Left hindlimb (tissue), 1 donor: ENCODE results near the gene ARMC9.
"Not testable (repeated sequence)": the region's sequence is repeated elsewhere in the genome, so short reads cannot be mapped to it uniquely, and the experiment has no call there.

Experiments
- DNase-seq: peaks from one replicate; pipeline ENCODE4 v3.0.0-alpha.2; 2018

ARMC9 gene

GRCh38 chr2:231198291-231199173, at the start of gene ARMC9:
Gene ARMC9 (plus strand): TSS chr2:231198631. CDS start chr2:231206239, 7,608 bp downstream.
- DNase-seq = peak; percentile 88

- no peak for DNase-seq
Measured at GRCh38 chr2:231152800-231153557, 45.5 kb upstream of the ARMC9 start.

- no peak for DNase-seq
Measured at GRCh38 chr2:231159306-231159705, 39.1 kb upstream of the ARMC9 start.

GRCh38 chr2:231160701-231161100, 37.7 kb upstream of the ARMC9 start:
- DNase-seq = no peak

GRCh38 chr2:231161252-231161839, 37.1 kb upstream of the ARMC9 start:
- DNase-seq = no peak

- no peak for DNase-seq
Measured at GRCh38 chr2:231161877-231162329, 36.5 kb upstream of the ARMC9 start.

- DNase-seq = no peak
Measured at GRCh38 chr2:231163011-231163410, 35.4 kb upstream of the ARMC9 start.

GRCh38 chr2:231163414-231164095, 34.9 kb upstream of the ARMC9 start:
- DNase-seq = no peak

GRCh38 chr2:231167745-231168459, 30.5 kb upstream of the ARMC9 start:
- DNase-seq = no peak

- DNase-seq = no peak
Measured at GRCh38 chr2:231168460-231169139, 29.8 kb upstream of the ARMC9 start.

- no peak for DNase-seq
Measured at GRCh38 chr2:231169488-231169887, 28.9 kb upstream of the ARMC9 start.

- no peak for DNase-seq
Measured at GRCh38 chr2:231170055-231170454, 28.4 kb upstream of the ARMC9 start.

- DNase-seq = no peak
Measured at GRCh38 chr2:231172025-231172424, 26.4 kb upstream of the ARMC9 start.

- no peak for DNase-seq
Measured at GRCh38 chr2:231174211-231174651, 24.2 kb upstream of the ARMC9 start.

- DNase-seq = no peak
Measured at GRCh38 chr2:231176066-231176465, 22.4 kb upstream of the ARMC9 start.

- DNase-seq = no peak
Measured at GRCh38 chr2:231177156-231178025, 21.0 kb upstream of the ARMC9 start.

GRCh38 chr2:231178805-231179204, 19.6 kb upstream of the ARMC9 start:
- not testable (repeated sequence) for DNase-seq

GRCh38 chr2:231181860-231182512, 16.4 kb upstream of the ARMC9 start:
- no peak for DNase-seq

GRCh38 chr2:231182513-231182899, 15.9 kb upstream of the ARMC9 start:
- DNase-seq = no peak

- no peak for DNase-seq
Measured at GRCh38 chr2:231183851-231184250, 14.6 kb upstream of the ARMC9 start.
